Measurements from ENCODE around the gene KRT75. TPM values are rescaled to one million over a fixed set of nuclear protein-coding genes. Genes with fewer than 3 reads are reported as not detected.

The KRT75 gene
- total and polyA plus RNA-seq, 12 donors, result not detected

DNA sequence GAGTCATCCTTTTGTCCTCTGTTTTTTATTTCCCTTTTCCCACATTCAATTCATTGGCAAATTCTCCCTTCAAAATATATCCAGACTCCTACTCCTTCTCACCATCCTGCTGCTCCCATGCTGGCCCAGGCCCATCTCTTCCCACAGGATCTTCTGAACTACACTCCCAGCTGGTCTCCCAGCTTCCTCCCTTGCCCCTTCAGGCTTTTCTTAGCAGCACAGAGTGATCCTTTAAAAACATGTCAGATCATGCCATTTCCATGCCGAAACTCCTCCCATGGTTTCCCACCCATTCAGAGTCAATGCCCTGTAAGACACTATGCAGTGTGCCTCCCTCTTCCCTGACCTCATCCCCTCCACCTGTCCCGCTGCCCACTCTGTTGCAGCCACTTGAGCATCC lies 46.3 kb downstream of the KRT75 start:
- Histone ChIP-seq H3K4me3 (no peak overlapping the region), H3K27me3 (peaks cover 10% of the 10 kb centered on the region), H3K4me1 (replicated peaks in 1 of 2) (no peaks in the 10 kb centered on the region), H3K9me3 (replicated peaks in 1 of 3) (no peaks in the 10 kb centered on the region), H3K36me3 (replicated peaks in 1 of 2) (no peaks in the 10 kb centered on the region), H3K27ac (no peak overlapping the region)
- TF ChIP-seq, protein P1, sequence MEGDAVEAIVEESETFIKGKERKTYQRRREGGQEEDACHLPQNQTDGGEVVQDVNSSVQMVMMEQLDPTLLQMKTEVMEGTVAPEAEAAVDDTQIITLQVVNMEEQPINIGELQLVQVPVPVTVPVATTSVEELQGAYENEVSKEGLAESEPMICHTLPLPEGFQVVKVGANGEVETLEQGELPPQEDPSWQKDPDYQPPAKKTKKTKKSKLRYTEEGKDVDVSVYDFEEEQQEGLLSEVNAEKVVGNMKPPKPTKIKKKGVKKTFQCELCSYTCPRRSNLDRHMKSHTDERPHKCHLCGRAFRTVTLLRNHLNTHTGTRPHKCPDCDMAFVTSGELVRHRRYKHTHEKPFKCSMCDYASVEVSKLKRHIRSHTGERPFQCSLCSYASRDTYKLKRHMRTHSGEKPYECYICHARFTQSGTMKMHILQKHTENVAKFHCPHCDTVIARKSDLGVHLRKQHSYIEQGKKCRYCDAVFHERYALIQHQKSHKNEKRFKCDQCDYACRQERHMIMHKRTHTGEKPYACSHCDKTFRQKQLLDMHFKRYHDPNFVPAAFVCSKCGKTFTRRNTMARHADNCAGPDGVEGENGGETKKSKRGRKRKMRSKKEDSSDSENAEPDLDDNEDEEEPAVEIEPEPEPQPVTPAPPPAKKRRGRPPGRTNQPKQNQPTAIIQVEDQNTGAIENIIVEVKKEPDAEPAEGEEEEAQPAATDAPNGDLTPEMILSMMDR (IDR thresholded peaks at IDR 0.05), result no peak
- TF ChIP-seq POLR2A (IDR thresholded peaks at IDR 0.05), result no peak
- WGBS, 4 donors, result 87 to 92% (median 89%) methylated on average over 2 of the region's 2 CpGs
- DNase-seq, result no peak
- intact Hi-C loops (cut with DNase I), result no loop called here

DNA sequence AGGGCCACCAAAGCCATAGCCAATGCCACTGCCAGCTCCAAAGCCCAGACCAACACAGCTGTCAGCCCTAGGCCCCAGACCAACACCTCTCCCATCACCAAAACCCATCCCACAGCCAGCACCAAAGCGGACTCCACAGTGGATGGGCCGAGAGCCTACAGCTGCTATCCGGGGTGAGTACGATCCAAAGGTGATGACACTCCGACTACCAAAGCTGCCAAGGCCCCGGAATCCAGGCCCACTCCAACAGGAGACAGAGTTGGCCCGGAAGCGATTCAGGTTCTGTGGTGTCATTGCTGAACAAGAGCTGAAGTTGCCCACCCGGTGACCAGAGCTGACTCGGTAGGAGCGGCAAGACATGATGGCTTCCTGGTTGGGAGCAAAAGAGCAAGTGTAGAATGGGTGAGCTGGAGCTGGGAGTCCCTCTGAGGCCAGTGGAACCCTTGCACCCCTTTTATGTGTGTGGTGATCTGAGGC lies 48.9 kb downstream of the KRT75 start, which contains the start of gene KRT84:
Gene KRT84 (minus strand): TSS at position 427 of the 477 bp plus-strand sequence. CDS start 67 bp downstream, at position 360.
- peaks cover 10% of the 10 kb centered on the region for H3K27me3 ChIP-seq
- no peak for TF ChIP-seq POLR2A (IDR thresholded peaks at IDR 0.05)
- TF ChIP-seq, protein P1 (IDR thresholded peaks at IDR 0.05), result no peak
- 93 to 97% (median 95%) methylated on average over 10 to 11 of the region's 11 CpGs for WGBS, 4 donors
- no peaks in the 10 kb centered on the region for H3K9me3 ChIP-seq (replicated peaks in 1 of 3)
- no peaks in the 10 kb centered on the region for H3K4me1 ChIP-seq (replicated peaks in 1 of 2)
- no peaks in the 10 kb centered on the region for H3K36me3 ChIP-seq (replicated peaks in 1 of 2)
- intact Hi-C loops (cut with DNase I), result no loop called here
- H3K27ac ChIP-seq, result no peak within 1 kb of the TSS
- H3K4me3 ChIP-seq, result no peak within 1 kb of the TSS
- DNase-seq, result no peak

DNA sequence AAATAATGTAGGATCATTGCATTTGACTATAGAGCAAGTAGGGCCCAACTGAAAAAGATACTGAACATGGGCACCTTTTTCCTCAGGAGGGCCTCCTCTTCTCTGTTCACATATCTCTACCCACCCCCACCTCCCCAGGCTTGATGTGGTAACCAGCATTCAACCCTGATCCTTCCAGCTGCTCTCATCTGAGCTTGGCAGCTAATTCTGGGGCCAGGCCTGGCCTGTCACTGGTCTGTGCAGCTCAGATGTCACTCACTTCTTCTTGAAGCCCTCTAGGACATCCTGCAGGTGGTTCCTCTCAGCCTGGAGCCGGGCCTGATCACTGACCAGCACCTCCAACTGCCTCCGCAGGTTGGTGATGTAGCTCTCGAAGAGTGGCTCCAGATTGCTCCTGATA lies 50.8 kb downstream of the KRT75 start:
- Histone ChIP-seq H3K4me1 (replicated peaks in 1 of 2) (no peaks in the 10 kb centered on the region), H3K27ac (no peak overlapping the region), H3K4me3 (no peak overlapping the region), H3K36me3 (replicated peaks in 1 of 2) (no peaks in the 10 kb centered on the region), H3K9me3 (replicated peaks in 1 of 3) (no peaks in the 10 kb centered on the region), H3K27me3 (peaks cover 1% of the 10 kb centered on the region)
- TF ChIP-seq, protein P1 (IDR thresholded peaks at IDR 0.05), result no peak
- no peak for TF ChIP-seq POLR2A (IDR thresholded peaks at IDR 0.05)
- WGBS, 4 donors, result 93 to 98% (median 95%) methylated on average over 3 of the region's 3 CpGs
- DNase-seq, result no peak
- intact Hi-C loops (cut with DNase I), result no loop called here

DNA sequence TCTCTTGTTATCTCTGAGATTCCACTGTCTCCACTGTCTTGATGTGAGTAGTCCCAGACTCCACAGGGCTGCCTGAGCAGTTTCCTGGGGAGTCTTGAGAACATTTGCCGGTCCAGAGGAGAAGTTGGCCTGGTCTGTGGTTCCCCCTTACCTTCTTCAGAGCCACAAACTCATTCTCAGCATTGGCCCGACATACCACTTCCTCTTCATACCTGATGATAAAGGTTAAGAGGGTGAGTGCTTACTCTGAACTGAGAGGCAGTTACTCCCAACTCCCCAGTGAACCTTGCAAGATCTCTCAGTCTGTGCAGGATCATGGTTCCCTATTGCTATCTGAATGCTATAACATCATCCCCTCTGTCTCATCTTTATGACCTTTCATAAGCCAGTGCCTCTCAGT lies 51.3 kb downstream of the KRT75 start:
- Histone ChIP-seq H3K4me1 (replicated peaks in 1 of 2) (no peaks in the 10 kb centered on the region), H3K9me3 (replicated peaks in 1 of 3) (no peaks in the 10 kb centered on the region), H3K4me3 (no peak overlapping the region), H3K27me3 (no peaks in the 10 kb centered on the region), H3K36me3 (replicated peaks in 1 of 2) (no peaks in the 10 kb centered on the region), H3K27ac (no peak overlapping the region)
- TF ChIP-seq, protein P1 (IDR thresholded peaks at IDR 0.05), result no peak
- no peak for TF ChIP-seq POLR2A (IDR thresholded peaks at IDR 0.05)
- DNase-seq, result no peak
- intact Hi-C loops (cut with DNase I), result no loop called here
- 69 to 79% (median 70%) methylated on average over 2 of the region's 2 CpGs for WGBS, 4 donors

Data from adrenal gland (tissue), 12 donors.